GM12801 (cell line): Measurements from ENCODE around the gene ADCY9.

Source experiments
- CTCF ChIP-seq: IDR thresholded peaks from one replicate; pipeline ENCODE4 v1.5.1; 2011; ENCODE audit warnings: control low read depth; ENCODE audit not compliant: insufficient read length; ENCODE audit errors: extremely low read depth

The ADCY9 gene

GRCh38 chr16:4003576-4003975 is 112.7 kb downstream of the ADCY9 start:
- no peak for TF ChIP-seq CTCF

- TF ChIP-seq CTCF: no peak
These were observed 113.1 kb downstream of the ADCY9 start for GRCh38 chr16:4003166-4003565.

GRCh38 chr16:4002121-4002520 is 114.1 kb downstream of the ADCY9 start:
- TF ChIP-seq CTCF: no peak

- TF ChIP-seq CTCF: no peak
These were observed 116.5 kb downstream of the ADCY9 start for GRCh38 chr16:3999479-4000325.

- no peak for TF ChIP-seq CTCF
These were observed 117.3 kb downstream of the ADCY9 start for GRCh38 chr16:3998793-3999478.

GRCh38 chr16:3997231-3997841 is 118.9 kb downstream of the ADCY9 start:
- no peak for TF ChIP-seq CTCF

GRCh38 chr16:3995001-3995400 is 121.2 kb downstream of the ADCY9 start:
- no peak for TF ChIP-seq CTCF
